Tibial nerve (tissue), 4 donors: ENCODE results near the gene SFI1. TPM values are rescaled to one million over a fixed set of nuclear protein-coding genes. Genes with fewer than 3 reads are reported as not detected.
"Not testable (repeated sequence)": the region's sequence is repeated elsewhere in the genome, so short reads cannot be mapped to it uniquely, and the experiment has no call there.

Experiments used
- DNase-seq, 2 donors: peaks; one replicate each; pipeline ENCODE4 v3.0.0-alpha.2; 2019; ENCODE audit warnings: low spot score in 2 of 2
- H3K27ac ChIP-seq, 4 donors: fragments of 200-600 bp; sonication (generic) in 3 of 4; one replicate each; pipeline ENCODE4 v1.5.1; 2017 to 2019; ENCODE audit warnings: mild to moderate bottlenecking in 1 of 4
- H3K27me3 ChIP-seq, 2 donors: fragments of 200-600 bp; sonication (generic) in 1 of 2; one replicate each; pipeline versions ENCODE4 v1.5.1 to v1.6.0; 2017 to 2019
- H3K36me3 ChIP-seq, 3 donors: fragments of 200-600 bp; sonication (generic); one replicate each; pipeline ENCODE4 v1.5.1; 2018 to 2019
- H3K4me1 ChIP-seq, 4 donors: fragments of 200-600 bp; sonication (generic) in 3 of 4; one replicate each; pipeline ENCODE4 v1.5.1; 2017 to 2019
- H3K4me3 ChIP-seq, 4 donors: fragments of 200-600 bp; sonication (generic) in 3 of 4; one replicate each; pipeline ENCODE4 v1.5.1; 2017 to 2019; ENCODE audit warnings: mild to moderate bottlenecking in 1 of 4, moderate library complexity in 1 of 4
- H3K9me3 ChIP-seq, 4 donors: fragments of 200-600 bp; sonication (generic) in 3 of 4; one replicate each; pipeline ENCODE4 v1.5.1; 2017 to 2019
- CTCF ChIP-seq, 5 experiments: fragments of 200-600 bp in 3 of 5; fragments of 450-650 bp in 2 of 5; sonication (generic) in 3 of 5; IDR thresholded peaks; one replicate each; pipeline ENCODE4 v1.5.1; 2016 to 2019; ENCODE audit warnings: antibody characterized with exemption in 5 of 5, mild to moderate bottlenecking in 3 of 5, moderate library complexity in 2 of 5
- EP300 ChIP-seq, 2 donors: sonication (generic); formaldehyde crosslinking; IDR thresholded peaks; one replicate each; pipeline ENCODE4 v1.6.1; 2017; ENCODE audit warnings: antibody characterized with exemption in 2 of 2, mild to moderate bottlenecking in 1 of 2
- POLR2A ChIP-seq, 2 donors: fragments of 450-650 bp; IDR thresholded peaks; one replicate each; pipeline ENCODE4 v1.6.1; 2017; ENCODE audit warnings: antibody characterized with exemption in 2 of 2, mild to moderate bottlenecking in 2 of 2, moderate library complexity in 2 of 2
- WGBS, 2 donors: methylation state at CpG; one replicate each; pipeline ENCODE4 v1.1.5; 2018; 5-methylcytosine and 5-hydroxymethylcytosine counted together
- total RNA-seq, 4 donors: library from RNA; depleted of rRNA; stranded (reverse); fragments of >200 nt; gene quantifications; one replicate each; pipeline ENCODE4 v1.1.0, GENCODE V29; 2016

The SFI1 gene
- total RNA-seq, 4 donors from 2014 or later, result 30.4 to 66.9 (median 49.5) TPM

- TF ChIP-seq POLR2A (IDR thresholded peaks at IDR 0.05) (no peak), EP300 (IDR thresholded peaks at IDR 0.05) (no peak), CTCF (IDR thresholded peaks at IDR 0.05) (no peak)
- Histone ChIP-seq H3K36me3 (peaks cover 0 to 40% (median 0%) of the 10 kb centered on the region in 3 donors), H3K27me3 (no peaks in the 10 kb centered on the region), H3K4me3 (no peak overlapping the region), H3K27ac (no peak overlapping the region), H3K9me3 (no peaks in the 10 kb centered on the region), H3K4me1 (peaks cover 0 to 16% (median 0%) of the 10 kb centered on the region in 4 donors)
- WGBS, 2 donors, result 80% methylated on average over 3 of the region's 3 CpGs
- no peak for DNase-seq
Measured at GRCh38 chr22:31475800-31476199, 20.5 kb upstream of the SFI1 start.

DNA sequence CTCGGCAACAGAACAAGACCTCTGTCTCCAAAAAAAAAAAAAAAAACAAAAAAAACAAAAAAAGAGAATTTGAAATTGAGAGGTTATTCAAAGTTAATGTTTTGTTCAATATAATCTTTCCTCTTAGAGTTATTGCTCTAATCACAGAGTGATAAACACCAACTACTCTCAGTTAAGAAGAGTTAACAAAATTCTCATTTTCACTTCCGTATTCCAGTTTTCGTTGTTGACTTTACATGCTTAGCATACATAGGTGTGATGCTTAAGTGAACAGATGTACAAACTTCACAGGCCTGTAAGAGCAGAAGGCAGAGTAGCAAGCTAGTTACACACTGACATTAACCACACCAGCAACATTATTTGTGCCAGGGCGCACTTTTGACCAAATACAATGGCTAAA is 19.0 kb upstream of the SFI1 start:
- TF ChIP-seq EP300 (IDR thresholded peaks at IDR 0.05) (no peak), CTCF (IDR thresholded peaks at IDR 0.05) (no peak), POLR2A (IDR thresholded peaks at IDR 0.05) (no peak)
- WGBS, 2 donors, result 87 to 88% methylated on average over 4 of the region's 4 CpGs
- Histone ChIP-seq H3K4me3 (no peak overlapping the region), H3K27ac (no peak overlapping the region), H3K27me3 (no peaks in the 10 kb centered on the region), H3K4me1 (peaks cover 0 to 16% (median 0%) of the 10 kb centered on the region in 4 donors), H3K9me3 (no peaks in the 10 kb centered on the region), H3K36me3 (peaks cover 0 to 47% (median 0%) of the 10 kb centered on the region in 3 donors)
- DNase-seq, result no peak

GRCh38 chr22:31481129-31481528 is 15.2 kb upstream of the SFI1 start:
- Histone ChIP-seq H3K4me1 (peaks cover 0 to 23% (median 0%) of the 10 kb centered on the region in 4 donors), H3K9me3 (no peaks in the 10 kb centered on the region), H3K27ac (no peak overlapping the region), H3K27me3 (no peaks in the 10 kb centered on the region), H3K4me3 (no peak overlapping the region), H3K36me3 (peaks cover 0 to 75% (median 0%) of the 10 kb centered on the region in 3 donors)
- WGBS, 2 donors, result 90 to 97% methylated on average over 3 of the region's 3 CpGs
- no peak for TF ChIP-seq POLR2A (IDR thresholded peaks at IDR 0.05)
- DNase-seq, result no peak

DNA sequence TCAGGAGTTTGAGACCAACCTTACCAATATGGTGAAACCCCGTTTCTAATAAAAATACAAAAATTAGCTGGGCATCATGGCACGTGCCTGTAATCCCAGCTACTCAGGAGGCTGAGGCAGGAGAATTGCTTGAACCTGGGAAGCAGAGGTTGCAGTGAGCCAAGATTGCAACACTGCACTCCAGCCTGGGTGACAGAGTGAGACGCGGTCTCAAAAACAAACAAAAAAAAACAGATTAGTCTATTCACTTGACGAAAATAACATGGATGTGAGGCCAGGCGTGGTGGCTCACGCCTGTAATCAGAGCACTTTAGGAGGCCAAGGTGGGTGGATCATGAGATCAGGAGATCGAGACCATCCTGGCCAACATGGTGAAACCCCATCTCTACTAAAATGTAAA is 13.9 kb upstream of the SFI1 start:
- not testable (repeated sequence) for H3K4me3 ChIP-seq, H3K9me3 ChIP-seq, H3K27me3 ChIP-seq, H3K27ac ChIP-seq, DNase-seq
- Histone ChIP-seq H3K4me1 (peaks cover 0 to 27% (median 0%) of the 10 kb centered on the region in 4 donors), H3K36me3 (peaks cover 0 to 81% (median 0%) of the 10 kb centered on the region in 3 donors)
- WGBS, 2 donors, result 91 to 92% methylated on average over 8 of the region's 8 CpGs

GRCh38 chr22:31486369-31486768 is 10.0 kb upstream of the SFI1 start:
- DNase-seq, H3K4me3 ChIP-seq, H3K27me3 ChIP-seq, H3K27ac ChIP-seq, H3K9me3 ChIP-seq: not testable (repeated sequence)
- WGBS, 2 donors, result 92 to 96% methylated on average over 11 of the region's 11 CpGs
- H3K36me3 ChIP-seq, result peaks cover 0 to 56% (median 0%) of the 10 kb centered on the region in 3 donors
- peaks cover 0 to 51% (median 14%) of the 10 kb centered on the region in 4 donors for H3K4me1 ChIP-seq

GRCh38 chr22:31486951-31487350 is 9.4 kb upstream of the SFI1 start:
- Histone ChIP-seq H3K27ac (no peak overlapping the region), H3K9me3 (no peaks in the 10 kb centered on the region), H3K27me3 (no peaks in the 10 kb centered on the region), H3K36me3 (peaks cover 0 to 50% (median 0%) of the 10 kb centered on the region in 3 donors), H3K4me1 (peaks cover 0 to 52% (median 14%) of the 10 kb centered on the region in 4 donors), H3K4me3 (no peak overlapping the region)
- TF ChIP-seq CTCF (IDR thresholded peaks at IDR 0.05), result no peak
- no peak for TF ChIP-seq POLR2A (IDR thresholded peaks at IDR 0.05)
- no peak for TF ChIP-seq EP300 (IDR thresholded peaks at IDR 0.05)
- DNase-seq, result no peak
- WGBS, 2 donors, result 92 to 96% methylated on average over 2 of the region's 2 CpGs
